HepG2 (cell line): ENCODE results near the gene KANK3. TPM values are rescaled to one million over a fixed set of nuclear protein-coding genes. Genes with fewer than 3 reads are reported as not detected.
"Not testable (repeated sequence)": the region's sequence is repeated elsewhere in the genome, so short reads cannot be mapped to it uniquely, and the experiment has no call there.

Source experiments
- ATAC-seq: fragments of 200-7000 bp; cut with Tn5 transposase; 3 replicates; pipeline ENCODE4 v1.9.1; 2020; ENCODE audit warnings: mild to moderate bottlenecking, moderate library complexity
- BruUV-seq: library from RNA; stranded (reverse); fragments of 400-500 nt; replicated peaks from 2 replicates; lab custom pipeline; 2021; lab: Mats Ljungman, UMichigan
- CTCF ChIA-PET: fragments of 300-600 bp; formaldehyde crosslinking; extraction: SDS; loops from one replicate; lab custom pipeline; 2021; ENCODE audit warnings: low total read pairs, inconsistent platforms, low intra/inter-chr PET ratio; lab: Yijun Ruan, JAX
- POLR2A ChIA-PET: fragments of 350-600 bp; sonication (Branson Sonifier 250); formaldehyde crosslinking; loops from one replicate; lab custom pipeline; 2020; ENCODE audit warnings: antibody characterized with exemption, inconsistent platforms; lab: Yijun Ruan, JAX
- DNase-seq: peaks from one replicate; pipeline ENCODE4 v3.0.0-alpha.2; 2015; ENCODE audit warnings: low spot score
- FAIRE-seq: peaks from 3 replicates; lab custom pipeline; 2011; peaks lifted over from hg19 to GRCh38; lab: Jason Lieb, UNC
- H2AFZ ChIP-seq: one replicate; pipeline ENCODE4 v1.6.1; 2011; ENCODE audit warnings: low read length, inconsistent platforms
- H3K27ac ChIP-seq: fragments of 300-600 bp; 3 replicates; pipeline ENCODE4 v1.8.0; 2011; ENCODE audit warnings: mixed run types, mild to moderate bottlenecking, mixed read lengths, low read length, inconsistent platforms; ENCODE audit not compliant: insufficient read depth; ENCODE audit errors: extremely low read length
- H3K27me3 ChIP-seq, 2 experiments: fragments of 200-600 bp in 1 of 2; 2 replicates in 1 of 2; 3 replicates in 1 of 2; pipeline versions ENCODE4 v1.6.0 to v1.8.0; 2011; ENCODE audit warnings: low read length in 2 of 2, mild to moderate bottlenecking in 2 of 2, moderate library complexity in 2 of 2, inconsistent platforms in 1 of 2; ENCODE audit not compliant: insufficient read depth in 2 of 2, control insufficient read depth in 1 of 2
- H3K36me3 ChIP-seq, 2 experiments: fragments of 200-600 bp in 1 of 2; replicated peaks in 1 of 2; 2 replicates in 1 of 2; 3 replicates in 1 of 2; pipeline versions ENCODE4 v1.5.1 to v1.8.0; 2011; ENCODE audit warnings: low read length in 2 of 2, inconsistent platforms in 1 of 2; ENCODE audit not compliant: insufficient read depth in 2 of 2, control insufficient read depth in 1 of 2
- H3K4me1 ChIP-seq: 2 replicates; pipeline ENCODE4 v1.5.1; 2012; ENCODE audit warnings: low read length, inconsistent platforms; ENCODE audit not compliant: insufficient read depth
- H3K4me2 ChIP-seq: 2 replicates; pipeline ENCODE4 v1.6.0; 2011; ENCODE audit warnings: low read depth, low read length, inconsistent platforms
- H3K4me3 ChIP-seq, 3 experiments: fragments of 200-600 bp in 1 of 3; sonication (generic), shearing (Covaris generic) in 1 of 3; replicated peaks in 1 of 3; 2 replicates each; pipeline ENCODE4 v1.5.1; 2011 to 2016; ENCODE audit warnings: low read length in 3 of 3, inconsistent platforms in 2 of 3, low read depth in 2 of 3, mild to moderate bottlenecking in 2 of 3, control low read depth in 1 of 3, mixed read lengths in 1 of 3; ENCODE audit not compliant: insufficient read depth in 1 of 3
- H3K79me2 ChIP-seq: one replicate; pipeline ENCODE4 v1.6.1; 2011; ENCODE audit warnings: low read length, inconsistent platforms; ENCODE audit not compliant: insufficient read depth
- H3K9ac ChIP-seq: 2 replicates; pipeline ENCODE4 v1.6.0; 2011; ENCODE audit warnings: mild to moderate bottlenecking, low read depth, low read length, inconsistent platforms; ENCODE audit not compliant: insufficient read depth
- H3K9me3 ChIP-seq: 2 replicates; pipeline ENCODE4 v1.5.1; 2012; ENCODE audit warnings: mild to moderate bottlenecking, low read length
- H4K20me1 ChIP-seq: 2 replicates; pipeline ENCODE4 v1.6.0; 2011; ENCODE audit warnings: inconsistent platforms, mild to moderate bottlenecking, low read length, moderate library complexity; ENCODE audit not compliant: insufficient read depth
- ARHGAP35 ChIP-seq: sonication (generic); formaldehyde crosslinking; IDR thresholded peaks from 2 replicates; pipeline ENCODE4 v1.9.0; 2022; ENCODE audit warnings: mild to moderate bottlenecking, inconsistent platforms, moderate library complexity, missing genetic modification reagents, borderline replicate concordance
- KAT7 ChIP-seq: IDR thresholded peaks from 2 replicates; pipeline ENCODE4 v1.6.1; 2018; ENCODE audit warnings: borderline replicate concordance, missing compliant biosample characterization
- RXRA ChIP-seq: sonication (generic); formaldehyde crosslinking; IDR thresholded peaks from 2 replicates; pipeline ENCODE4 v1.5.1; 2020; ENCODE audit warnings: missing genetic modification reagents
- SKIL ChIP-seq: sonication (generic); formaldehyde crosslinking; IDR thresholded peaks from 2 replicates; pipeline ENCODE4 v1.8.0; 2022; ENCODE audit warnings: missing genetic modification reagents, mild to moderate bottlenecking, moderate library complexity, borderline replicate concordance
- ZBTB7A ChIP-seq: sonication (generic); formaldehyde crosslinking; IDR thresholded peaks from 2 replicates; pipeline ENCODE4 v1.8.0; 2022; ENCODE audit warnings: mild to moderate bottlenecking, missing genetic modification reagents
- ZGPAT ChIP-seq: IDR thresholded peaks from 2 replicates; pipeline ENCODE4 v1.6.1; 2016; ENCODE audit warnings: mild to moderate bottlenecking
- ZNF121 ChIP-seq: sonication (generic); formaldehyde crosslinking; IDR thresholded peaks from 2 replicates; pipeline ENCODE4 v1.5.0; 2020; ENCODE audit warnings: mild to moderate bottlenecking, missing genetic modification reagents
- ZNF143 ChIP-seq: sonication (generic); formaldehyde crosslinking; IDR thresholded peaks from 2 replicates; pipeline ENCODE4 v1.4.0; 2020; ENCODE audit warnings: missing genetic modification reagents
- ZNF441 ChIP-seq: sonication (generic); formaldehyde crosslinking; IDR thresholded peaks from 2 replicates; pipeline ENCODE4 v1.7.0; 2021; ENCODE audit warnings: missing genetic modification reagents, borderline replicate concordance
- ZNF629 ChIP-seq: sonication (generic); formaldehyde crosslinking; conservative IDR thresholded peaks from 2 replicates; pipeline ENCODE4 v1.5.0; 2020; ENCODE audit warnings: missing genetic modification reagents
- ZNF766 ChIP-seq: sonication (generic); formaldehyde crosslinking; IDR thresholded peaks from 2 replicates; pipeline ENCODE4 v1.5.0; 2020; ENCODE audit warnings: missing genetic modification reagents, borderline replicate concordance
- WGBS: methylation state at CpG from one replicate; pipeline ENCODE4 v1.1.6; 2017; ENCODE audit warnings: low lambda C conversion rate; 5-methylcytosine and 5-hydroxymethylcytosine counted together
- in situ Hi-C: cut with HindIII; loops from 2 replicates; pipeline ENCODE4 v1.10.0; 2017; ENCODE audit warnings: low pct_unique_long_range_greater_than_20kb; ENCODE audit not compliant: extremely low pct_ligation_motif_present
- intact Hi-C: fragments of 100-400 bp; cut with micrococcal nuclease; formaldehyde crosslinking; loops from one replicate; pipeline ENCODE4 v1.10.0; 2022; ENCODE audit not compliant: unreplicated experiment
- polyA plus RNA-seq, 8 experiments: library from polyadenylated mRNA; depleted of rRNA in 3 of 8; stranded (reverse) in 7 of 8; unstranded in 1 of 8; fragments of >200 nt; fragmentation: Illumina TruSeq in 4 of 8; extraction: Trizol in 4 of 8; gene quantifications; 2 replicates each; pipeline versions ENCODE4 v1.2.1 to v1.2.3, GENCODE V29; 2011 to 2016; ENCODE audit warnings: low read depth in 4 of 8, missing spikeins in 1 of 8, mixed read lengths in 1 of 8; ENCODE audit not compliant: insufficient read depth in 1 of 8
- total RNA-seq, 5 experiments: library from RNA; depleted of rRNA; stranded (reverse); fragments of >200 nt; fragmentation: Illumina TruSeq; extraction: Trizol; gene quantifications; 2 replicates each; pipeline ENCODE4 v1.2.3, GENCODE V29; 2016; ENCODE audit warnings: low read depth in 1 of 5

KANK3 gene
- total and polyA plus RNA-seq, 2 of the 13 experiments (the other 11 are each of a cell fraction or from before 2014, with no cell fraction given) = 0.15 to 0.20 TPM

- H2AFZ ChIP-seq, DNase-seq, H3K4me2 ChIP-seq, ATAC-seq, H3K9me3 ChIP-seq, H3K36me3 ChIP-seq, in situ Hi-C loops, H3K27ac ChIP-seq, H4K20me1 ChIP-seq, H3K4me3 ChIP-seq, FAIRE-seq, BruUV-seq, H3K9ac ChIP-seq, H3K79me2 ChIP-seq: not testable (repeated sequence)
- CTCF ChIA-PET = interaction anchor here (0.8 kb wide), 1 partner anchor 12 kb away, joined by 3 read pairs; no protein-coding TSS in a partner anchor
- 53% methylated on average over 4 of the region's 4 CpGs for WGBS
- TF ChIP-seq ZNF629 = peak; percentile 54; the same call in 1 of the 2 replicates
- TF ChIP-seq ZGPAT (CRISPR knock-in tag) = 0 out of 2 replicates have a peak, but pooled peaks have one; percentile 15
- peak; percentile 82 for TF ChIP-seq ZNF121 (CRISPR knock-in tag)
- POLR2A ChIA-PET = interaction anchor here (1.3 to 2.0 kb wide), 5 partner anchors 16 to 45 kb away, joined by 4 to 8 read pairs (median 5); partner anchors contain the start of gene ANGPTL4
- intact Hi-C loops = loop anchor here (2.0 kb wide), 1 partner anchor 165 kb away; no protein-coding TSS in a partner anchor
- H3K27me3 ChIP-seq = peaks cover 2 to 18% of the 10 kb centered on the region in 2 experiments; a peak in 3 of 5 replicates
- peaks cover 56% of the 10 kb centered on the region for H3K4me1 ChIP-seq
These were observed 1.6 kb downstream of the KANK3 start for GRCh38 chr19:8341504-8341903.

DNA sequence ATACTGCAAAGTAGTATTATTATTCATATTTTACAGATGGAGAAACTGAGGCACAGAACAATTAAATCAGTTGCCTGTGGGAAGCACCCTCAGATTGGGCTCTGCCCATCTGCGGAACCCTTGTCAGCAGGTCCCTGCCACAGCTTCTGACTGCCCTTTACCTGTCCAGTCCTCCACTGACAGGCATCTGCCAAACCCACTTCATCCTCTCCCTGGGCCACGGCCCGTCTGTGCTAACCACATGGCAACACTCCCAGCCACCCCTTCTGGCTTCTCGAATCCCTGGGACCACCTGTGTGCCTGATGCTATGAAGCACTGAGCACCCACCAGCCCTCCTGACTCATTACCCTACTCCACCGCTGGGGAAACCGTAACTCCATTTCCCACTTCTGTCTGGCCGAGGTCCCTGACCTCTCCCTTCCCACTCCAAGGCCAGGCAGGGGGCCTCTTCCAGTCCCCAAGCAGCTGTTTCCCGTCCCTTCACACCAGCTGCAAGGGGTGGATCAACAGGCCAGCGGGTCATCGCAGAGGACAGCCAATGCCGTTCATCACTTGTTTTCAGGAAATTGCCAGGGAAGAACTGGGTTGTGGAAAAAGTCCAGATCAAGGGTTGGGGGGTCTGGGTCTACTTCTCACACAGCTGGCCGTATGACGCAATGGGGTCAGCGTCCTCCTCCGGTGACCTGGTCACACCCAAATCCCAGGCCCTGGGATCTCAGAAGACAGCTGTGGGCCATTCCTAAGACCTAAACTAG is 2.5 kb downstream of the KANK3 start:
- in situ Hi-C loops (no loop called here), intact Hi-C loops (loop anchor here (2.0 kb wide), 1 partner anchor 166 kb away; no protein-coding TSS in a partner anchor)
- Histone ChIP-seq H4K20me1 (no peaks in the 10 kb centered on the region), H3K36me3 (no peaks in the 10 kb centered on the region), H3K4me1 (peaks cover 61% of the 10 kb centered on the region), H3K4me2 (peak overlapping the region; percentile 62), H2AFZ (no peak overlapping the region), H3K79me2 (no peaks in the 10 kb centered on the region), H3K27me3 (peaks cover 2 to 28% of the 10 kb centered on the region in 2 experiments; a peak in 3 of 5 replicates), H3K27ac (no peak overlapping the region), H3K4me3 (peak overlapping the region in 1 of 3 experiments; percentile 24; a peak in 1 of 6 replicates), H3K9ac (no peak overlapping the region), H3K9me3 (no peaks in the 10 kb centered on the region)
- ChIA-PET CTCF (interaction anchor here (0.5 to 0.8 kb wide), 2 partner anchors 13 to 396 kb away, joined by 3 read pairs; no protein-coding TSS in a partner anchor), POLR2A (interaction anchor here (0.9 to 2.0 kb wide), 6 partner anchors 13 to 46 kb away, joined by 4 to 8 read pairs (median 5); partner anchors contain the start of gene ANGPTL4)
- no peak for FAIRE-seq
- ATAC-seq = peak; percentile 51
- WGBS = 8% methylated on average over 13 of the region's 15 CpGs
- BruUV-seq = no TSS peak
- no peak for DNase-seq
- TF ChIP-seq KAT7 (CRISPR knock-in tag) = no peak
- no peak for TF ChIP-seq ZNF441 (CRISPR knock-in tag)
- no peak for TF ChIP-seq ZNF143 (CRISPR knock-in tag)
- TF ChIP-seq ZNF766 (CRISPR knock-in tag) = no peak
- TF ChIP-seq ZBTB7A = peak; percentile 58; the same call in 1 of the 2 replicates
- peak; percentile 78 for TF ChIP-seq RXRA (CRISPR knock-in tag)
- TF ChIP-seq ARHGAP35 (CRISPR knock-in tag) = no peak
- TF ChIP-seq SKIL (CRISPR knock-in tag) = no peak
